Measurements from ENCODE around the gene ZBTB20. TPM values are rescaled to one million over a fixed set of nuclear protein-coding genes. Genes with fewer than 3 reads are reported as not detected.

The ZBTB20 gene
- total and polyA plus RNA-seq, 12 donors = 2.8 to 167 (median 108) TPM

- DNase-seq = peak in 6 of 7 donors; percentile 23 to 72 (median 38)
- Histone ChIP-seq H3K27me3 (no peaks in the 10 kb centered on the region), H3K4me1 (replicated peaks in 1 of 2) (peaks cover 8 to 17% of the 10 kb centered on the region in 2 donors), H3K9me3 (replicated peaks in 1 of 3) (no peaks in the 10 kb centered on the region), H3K27ac (peak overlapping the region in 2 of 5 donors; percentile 18 to 49), H3K4me3 (peak overlapping the region in 1 of 4 donors; percentile 43), H3K36me3 (replicated peaks in 1 of 2) (no peaks in the 10 kb centered on the region)
- TF ChIP-seq POLR2A (IDR thresholded peaks at IDR 0.05) (no peak), CTCF (IDR thresholded peaks at IDR 0.05) (no peak)
- intact Hi-C loops (cut with DNase I) = no loop called here
- 12 to 30% (median 21%) methylated on average over 6 of the region's 6 CpGs for WGBS, 4 donors
Observed at GRCh38 chr3:114660124-114660523, 487.0 kb downstream of the ZBTB20 start.

- H3K4me3 ChIP-seq = peak overlapping the region in 1 of 4 donors; percentile 43
- peaks cover 8 to 17% of the 10 kb centered on the region in 2 donors for H3K4me1 ChIP-seq (replicated peaks in 1 of 2)
- no peak for TF ChIP-seq CTCF (IDR thresholded peaks at IDR 0.05)
- TF ChIP-seq POLR2A (IDR thresholded peaks at IDR 0.05) = no peak
- H3K27ac ChIP-seq = peak overlapping the region in 1 of 5 donors; percentile 2
- H3K9me3 ChIP-seq (replicated peaks in 1 of 3) = no peaks in the 10 kb centered on the region
- no peak for DNase-seq
- 71 to 75% (median 72%) methylated on average over 5 of the region's 5 CpGs for WGBS, 4 donors
- intact Hi-C loops (cut with DNase I) = no loop called here
- no peaks in the 10 kb centered on the region for H3K27me3 ChIP-seq
- H3K36me3 ChIP-seq (replicated peaks in 1 of 2) = no peaks in the 10 kb centered on the region
Observed at GRCh38 chr3:114659109-114660061, 487.7 kb downstream of the ZBTB20 start.

- DNase-seq = peak in 4 of 7 donors; percentile 27 to 61 (median 42)
- intact Hi-C loops (cut with DNase I) = no loop called here
- no peak overlapping the region for H3K4me3 ChIP-seq
- H3K27me3 ChIP-seq = no peaks in the 10 kb centered on the region
- H3K4me1 ChIP-seq (replicated peaks in 1 of 2) = peaks cover 9 to 26% of the 10 kb centered on the region in 2 donors
- 35 to 45% (median 40%) methylated on average over 4 of the region's 4 CpGs for WGBS, 4 donors
- H3K36me3 ChIP-seq (replicated peaks in 1 of 2) = no peaks in the 10 kb centered on the region
- H3K27ac ChIP-seq = peak overlapping the region in 4 of 5 donors; percentile 35 to 74 (median 52)
- TF ChIP-seq POLR2A (IDR thresholded peaks at IDR 0.05) (no peak), CTCF (IDR thresholded peaks at IDR 0.05) (no peak)
- no peaks in the 10 kb centered on the region for H3K9me3 ChIP-seq (replicated peaks in 1 of 3)
Observed at GRCh38 chr3:114651555-114651954, 495.5 kb downstream of the ZBTB20 start.

- Histone ChIP-seq H3K27me3 (no peaks in the 10 kb centered on the region), H3K4me3 (no peak overlapping the region), H3K9me3 (replicated peaks in 1 of 3) (peaks cover 0 to 1% (median 0%) of the 10 kb centered on the region in 3 donors), H3K36me3 (replicated peaks in 1 of 2) (no peaks in the 10 kb centered on the region), H3K27ac (peak overlapping the region in 4 of 5 donors; percentile 26 to 74 (median 52)), H3K4me1 (replicated peaks in 1 of 2) (peaks cover 9 to 30% of the 10 kb centered on the region in 2 donors)
- intact Hi-C loops (cut with DNase I) = no loop called here
- TF ChIP-seq CTCF (IDR thresholded peaks at IDR 0.05) (no peak), POLR2A (IDR thresholded peaks at IDR 0.05) (no peak)
- no peak for DNase-seq
- 15 to 23% (median 19%) methylated on average over 3 of the region's 3 CpGs for WGBS, 4 donors
Observed at GRCh38 chr3:114650808-114651207, 496.3 kb downstream of the ZBTB20 start.
